KMS-11 (cell line): ENCODE measurements around the gene GSE1.

ENCODE experiments used
- H2AFZ ChIP-seq: fragments of 200-600 bp; sonication (generic); 2 replicates; pipeline ENCODE4 v1.6.1; 2016; ENCODE audit warnings: antibody characterized with exemption, mixed run types, low read depth
- H3K27ac ChIP-seq: fragments of 200-600 bp; sonication (generic); 2 replicates; pipeline ENCODE4 v1.6.1; 2016; ENCODE audit warnings: mild to moderate bottlenecking, mixed run types
- H3K27me3 ChIP-seq: fragments of 200-600 bp; sonication (generic); 2 replicates; pipeline ENCODE4 v1.6.1; 2017; ENCODE audit warnings: mild to moderate bottlenecking, low read depth, mixed run types, moderate library complexity; ENCODE audit not compliant: insufficient read depth
- H3K36me3 ChIP-seq: fragments of 200-600 bp; sonication (generic); 2 replicates; pipeline ENCODE4 v1.6.1; 2017; ENCODE audit warnings: mild to moderate bottlenecking, mixed run types; ENCODE audit not compliant: insufficient read depth
- H3K4me1 ChIP-seq: fragments of 200-600 bp; sonication (generic); 2 replicates; pipeline ENCODE4 v1.6.1; 2016; ENCODE audit warnings: mild to moderate bottlenecking, low read depth, mixed run types; ENCODE audit not compliant: poor library complexity, severe bottlenecking
- H3K4me2 ChIP-seq: fragments of 200-600 bp; sonication (generic); 2 replicates; pipeline ENCODE4 v1.7.0; 2016; ENCODE audit warnings: mild to moderate bottlenecking, mixed run types
- H3K4me3 ChIP-seq: fragments of 200-600 bp; sonication (generic); IDR thresholded peaks from 2 replicates; pipeline ENCODE4 v1.6.1; 2017; ENCODE audit warnings: low read depth, low read length, mixed read lengths; ENCODE audit not compliant: insufficient read depth
- H3K79me2 ChIP-seq: fragments of 200-600 bp; sonication (generic); 2 replicates; pipeline ENCODE4 v1.6.1; 2016; ENCODE audit warnings: low read depth, mixed run types; ENCODE audit not compliant: insufficient read depth
- H3K9ac ChIP-seq: fragments of 200-600 bp; sonication (generic); 2 replicates; pipeline ENCODE4 v1.6.1; 2016; ENCODE audit warnings: mild to moderate bottlenecking, mixed run types
- H4K20me1 ChIP-seq: fragments of 200-600 bp; sonication (generic); 2 replicates; pipeline ENCODE4 v1.6.1; 2016; ENCODE audit warnings: mild to moderate bottlenecking, mixed run types; ENCODE audit not compliant: insufficient read depth
- CTCF ChIP-seq: fragments of 200-600 bp; sonication (generic); conservative IDR thresholded peaks from 2 replicates; pipeline ENCODE4 v1.6.1; 2017; ENCODE audit warnings: low read depth, mild to moderate bottlenecking, antibody characterized with exemption, low read length, moderate library complexity, mixed read lengths

The GSE1 gene

GRCh38 chr16:85716022-85716679, 103.0 kb downstream of the GSE1 start:
- no peak overlapping the region for H3K4me3 ChIP-seq
- no peak overlapping the region for H3K9ac ChIP-seq
- H3K27ac ChIP-seq: no peak overlapping the region

GRCh38 chr16:85716680-85717038, 103.5 kb downstream of the GSE1 start:
- H3K27me3 ChIP-seq: peaks cover 89% of the 10 kb centered on the region
- no peaks in the 10 kb centered on the region for H3K79me2 ChIP-seq
- H3K27ac ChIP-seq: no peak overlapping the region
- no peak overlapping the region for H3K4me2 ChIP-seq
- no peak overlapping the region for H2AFZ ChIP-seq
- H3K36me3 ChIP-seq: no peaks in the 10 kb centered on the region
- peaks cover 11% of the 10 kb centered on the region for H3K4me1 ChIP-seq
- no peak for TF ChIP-seq CTCF
- H3K4me3 ChIP-seq: no peak overlapping the region
- no peak overlapping the region for H3K9ac ChIP-seq
- no peaks in the 10 kb centered on the region for H4K20me1 ChIP-seq

More at GRCh38 chr16:85716022-85716679, 103.0 kb downstream of the GSE1 start:
- Histone ChIP-seq H3K79me2 (no peaks in the 10 kb centered on the region), H3K4me1 (peaks cover 11% of the 10 kb centered on the region), H4K20me1 (no peaks in the 10 kb centered on the region), H3K36me3 (no peaks in the 10 kb centered on the region), H3K4me2 (peak overlapping the region; percentile 50; the same call in 1 of the 2 replicates), H2AFZ (no peak overlapping the region), H3K27me3 (peaks cover 86% of the 10 kb centered on the region)
- TF ChIP-seq CTCF: no peak

GRCh38 chr16:85717393-85718152, 104.5 kb downstream of the GSE1 start:
- Histone ChIP-seq H3K4me1 (peaks cover 11% of the 10 kb centered on the region), H4K20me1 (no peaks in the 10 kb centered on the region), H3K4me2 (no peak overlapping the region), H3K27me3 (peaks cover 88% of the 10 kb centered on the region), H3K4me3 (no peak overlapping the region), H3K36me3 (no peaks in the 10 kb centered on the region), H3K27ac (no peak overlapping the region), H3K9ac (no peak overlapping the region), H3K79me2 (no peaks in the 10 kb centered on the region), H2AFZ (no peak overlapping the region)
- TF ChIP-seq CTCF: peak; percentile 84

GRCh38 chr16:85718153-85718477, 105.0 kb downstream of the GSE1 start:
- no peaks in the 10 kb centered on the region for H3K79me2 ChIP-seq
- H4K20me1 ChIP-seq: no peaks in the 10 kb centered on the region
- peaks cover 11% of the 10 kb centered on the region for H3K4me1 ChIP-seq
- H3K4me3 ChIP-seq: no peak overlapping the region
- no peak overlapping the region for H3K4me2 ChIP-seq
- no peak overlapping the region for H3K27ac ChIP-seq
- H3K36me3 ChIP-seq: no peaks in the 10 kb centered on the region
- H3K9ac ChIP-seq: no peak overlapping the region
- peaks cover 87% of the 10 kb centered on the region for H3K27me3 ChIP-seq
- no peak overlapping the region for H2AFZ ChIP-seq
- no peak; the same call in 1 of the 2 replicates for TF ChIP-seq CTCF
